Dendritic cell treated with granulocyte-macrophage colony-stimulating factor and Interleukin-4, amounts not matched to agents 40 ng/mL and 50 ng/mL, for 4 days (primary cell): Measurements from ENCODE around the gene ZNF226.
"Not testable (repeated sequence)": the region's sequence is repeated elsewhere in the genome, so short reads cannot be mapped to it uniquely, and the experiment has no call there.

Experiments
- H3K27ac Mint-ChIP-seq: one replicate; pipeline ENCODE4 v1.8.0; 2022; ENCODE audit warnings: mild to moderate bottlenecking, mixed read lengths
- H3K27me3 Mint-ChIP-seq: one replicate; pipeline ENCODE4 v1.8.0; 2022; ENCODE audit warnings: mild to moderate bottlenecking, mixed read lengths
- H3K36me3 Mint-ChIP-seq: one replicate; pipeline ENCODE4 v1.8.0; 2022; ENCODE audit warnings: low read depth, mixed read lengths
- H3K4me1 Mint-ChIP-seq: one replicate; pipeline ENCODE4 v1.8.0; 2022; ENCODE audit warnings: low read depth, mixed read lengths
- H3K4me3 Mint-ChIP-seq: one replicate; pipeline ENCODE4 v1.8.0; 2022; ENCODE audit warnings: mild to moderate bottlenecking, moderate library complexity, mixed read lengths
- H3K9me3 Mint-ChIP-seq: one replicate; pipeline ENCODE4 v1.8.0; 2022; ENCODE audit warnings: mixed read lengths
- intact Hi-C: fragments of 100-400 bp; cut with micrococcal nuclease; formaldehyde crosslinking; loops from one replicate; pipeline ENCODE4 v1.15.0; 2022

The ZNF226 gene

DNA sequence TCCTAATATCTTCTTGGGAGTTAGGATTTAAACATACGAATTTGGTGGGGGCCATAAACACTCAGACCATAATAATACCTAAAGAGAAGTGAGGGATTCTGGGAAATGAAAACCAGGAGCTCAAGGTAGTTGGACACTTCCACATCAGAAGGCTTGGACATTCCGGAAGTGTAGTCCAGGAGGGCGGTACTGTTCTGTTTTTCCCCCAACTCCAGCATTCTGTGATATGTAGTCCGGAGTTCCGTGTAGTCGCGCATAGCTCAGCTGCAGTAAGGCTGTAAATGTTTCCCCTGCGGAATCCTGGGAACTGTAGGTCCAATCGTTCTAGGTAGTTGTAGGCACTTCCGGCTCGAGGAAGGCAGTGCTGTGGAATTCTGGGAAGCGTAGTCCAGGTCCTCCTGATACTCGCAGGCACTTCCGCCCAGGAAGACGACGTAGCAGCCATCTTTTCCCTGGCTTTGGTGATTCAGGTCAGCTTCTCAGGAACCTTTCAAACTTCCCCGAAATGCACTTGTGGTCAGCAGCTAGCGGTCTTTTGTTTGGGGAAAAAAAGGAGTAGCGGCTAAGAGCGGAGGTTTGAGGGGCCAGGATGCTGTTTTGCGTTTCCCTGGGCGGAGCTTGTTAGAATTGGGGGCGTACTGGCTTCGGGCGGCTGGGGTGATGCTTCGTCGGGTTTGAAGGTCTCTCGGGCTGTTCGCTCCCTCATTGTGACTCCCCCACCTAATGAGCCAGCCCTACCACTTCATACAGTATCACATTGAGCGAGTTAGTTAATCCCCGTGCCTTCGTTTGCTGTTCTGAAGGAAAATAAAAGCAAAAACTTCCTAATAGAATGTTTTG is at the start of gene ZNF226:
ZNF226 (plus strand) TSS at position 428 of the 840 bp plus-strand sequence. CDS start 4,981 bp downstream, outside the sequence.
- peak within 1 kb of the TSS; percentile 98 for H3K27ac Mint-ChIP-seq
- H3K4me3 Mint-ChIP-seq: peak within 1 kb of the TSS; percentile 94
- intact Hi-C loops: loop anchor here (1.0 to 10.0 kb wide), 5 partner anchors 24 to 140 kb away; partner anchors contain the start of genes ZNF224, ZNF225, ZNF234 and ZNF235
- no peaks in the 10 kb centered on the region for H3K27me3 Mint-ChIP-seq
- peaks cover 56% of the 10 kb centered on the region for H3K36me3 Mint-ChIP-seq
- H3K4me1 Mint-ChIP-seq: peaks cover 13% of the 10 kb centered on the region
- peaks cover 59% of the 10 kb centered on the region for H3K9me3 Mint-ChIP-seq

GRCh38 chr19:44121162-44121561 is 43.7 kb upstream of the ZNF226 start:
- not testable (repeated sequence) for H3K4me1 Mint-ChIP-seq

DNA sequence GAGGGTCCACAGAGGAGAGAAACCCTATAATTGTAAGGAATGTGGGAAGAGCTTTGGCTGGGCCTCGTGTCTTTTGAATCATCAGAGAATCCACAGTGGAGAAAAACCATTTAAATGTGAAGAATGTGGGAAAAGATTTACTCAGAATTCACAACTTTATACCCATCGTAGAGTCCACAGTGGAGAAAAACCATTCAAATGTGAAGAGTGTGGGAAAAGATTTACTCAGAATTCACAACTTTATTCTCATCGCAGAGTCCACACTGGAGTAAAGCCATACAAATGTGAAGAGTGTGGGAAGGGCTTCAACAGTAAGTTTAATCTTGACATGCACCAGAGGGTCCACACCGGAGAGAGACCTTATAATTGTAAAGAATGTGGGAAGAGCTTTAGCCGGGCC is 32.9 kb upstream of the ZNF226 start:
- Mint-ChIP-seq H3K4me1 (no peaks in the 10 kb centered on the region), H3K36me3 (no peaks in the 10 kb centered on the region), H3K27me3 (no peaks in the 10 kb centered on the region), H3K4me3 (no peak overlapping the region), H3K27ac (no peak overlapping the region), H3K9me3 (peaks cover 17% of the 10 kb centered on the region)
- intact Hi-C loops: no loop called here

More at GRCh38 chr19:44121162-44121561, 43.7 kb upstream of the ZNF226 start:
- H3K36me3 Mint-ChIP-seq, H3K27ac Mint-ChIP-seq, intact Hi-C loops, H3K4me3 Mint-ChIP-seq, H3K27me3 Mint-ChIP-seq: not testable (repeated sequence)
- H3K9me3 Mint-ChIP-seq: peaks cover 12% of the 10 kb centered on the region

DNA sequence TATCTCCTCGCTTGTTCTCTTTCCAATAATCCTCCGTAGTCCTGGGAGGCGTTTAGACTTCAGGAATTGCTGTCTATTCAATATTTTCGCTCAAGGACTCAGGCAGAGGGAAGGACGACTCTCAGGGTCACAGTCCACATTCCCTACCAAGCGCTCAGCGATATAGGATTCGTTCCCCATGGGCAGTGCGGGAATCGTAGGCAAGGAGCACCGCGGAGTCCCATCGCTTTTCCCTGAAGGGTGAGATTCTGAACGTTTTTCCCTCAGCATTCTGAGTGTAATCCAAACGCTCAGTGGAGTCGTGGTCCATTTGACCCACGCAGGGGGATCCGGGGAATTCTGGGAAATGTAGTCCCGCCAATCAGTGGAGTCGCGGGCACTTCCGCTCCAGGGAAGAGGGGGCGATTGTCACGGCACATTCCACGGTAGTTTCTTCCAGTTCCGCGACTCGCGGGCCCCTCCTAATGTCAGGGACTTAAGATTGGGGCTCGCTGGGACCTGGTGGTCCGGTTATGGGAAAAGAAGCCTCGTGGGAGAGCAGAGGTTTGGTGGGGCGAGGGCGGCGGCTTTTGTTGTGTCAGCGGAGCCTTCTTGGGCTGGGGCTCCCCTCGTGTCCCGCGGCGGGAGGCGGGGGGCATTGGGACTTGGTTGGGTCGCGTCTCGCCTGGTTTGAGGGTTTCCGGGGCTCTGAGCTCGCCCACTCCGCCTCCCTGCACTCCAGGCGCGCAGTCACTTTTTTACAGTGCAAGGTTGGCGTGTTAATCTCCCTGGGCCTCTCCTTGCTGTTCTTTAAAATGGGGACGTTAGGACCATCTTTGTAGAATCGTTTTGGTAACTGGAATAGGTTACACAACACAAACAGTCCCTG is 23.5 kb upstream of the ZNF226 start, which contains the start of gene ZNF234:
ZNF234 (plus strand) TSS at position 364 of the 868 bp plus-strand sequence. CDS start 3,079 bp downstream, outside the sequence.
- intact Hi-C loops: loop anchor here (1.0 to 2.0 kb wide), 3 partner anchors 23 to 71 kb away; partner anchors contain the start of genes ZNF225 and ZNF227

GRCh38 chr19:44142059-44142433 is 22.9 kb upstream of the ZNF226 start:
- intact Hi-C loops: no loop called here
- Mint-ChIP-seq H3K36me3 (peaks cover 46% of the 10 kb centered on the region), H3K4me1 (peaks cover 17% of the 10 kb centered on the region), H3K9me3 (peaks cover 8% of the 10 kb centered on the region), H3K27me3 (peaks cover 3% of the 10 kb centered on the region), H3K27ac (peak overlapping the region; percentile 98), H3K4me3 (peak overlapping the region; percentile 98)

More for the DNA sequence above, 23.5 kb upstream of the ZNF226 start, which contains the start of gene ZNF234:
- Mint-ChIP-seq H3K36me3 (peaks cover 40% of the 10 kb centered on the region), H3K4me3 (peak within 1 kb of the TSS; percentile 98), H3K4me1 (peaks cover 17% of the 10 kb centered on the region), H3K27ac (peak within 1 kb of the TSS; percentile 98), H3K9me3 (peaks cover 15% of the 10 kb centered on the region), H3K27me3 (peaks cover 3% of the 10 kb centered on the region)

DNA sequence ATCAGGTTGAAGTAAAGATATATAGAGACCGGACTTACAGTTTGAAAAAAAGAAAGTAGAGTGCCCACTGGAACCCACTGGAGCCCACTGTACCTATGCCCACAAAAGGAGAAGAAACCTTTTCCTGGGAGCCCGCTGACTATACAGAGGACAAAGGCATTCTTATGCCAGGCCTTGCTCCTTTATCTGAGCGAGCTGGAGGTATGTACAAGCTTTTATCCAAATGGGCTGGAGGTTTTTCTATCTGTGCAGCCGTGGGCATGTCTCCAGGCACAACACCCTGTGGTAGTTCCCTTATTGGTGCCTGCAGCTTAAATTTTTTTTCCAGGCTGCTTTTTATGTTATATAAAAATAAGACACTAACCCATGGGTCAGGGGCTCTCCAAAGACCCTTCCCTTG is 15.1 kb upstream of the ZNF226 start:
- Mint-ChIP-seq H3K27me3 (no peaks in the 10 kb centered on the region), H3K36me3 (peaks cover 99% of the 10 kb centered on the region), H3K9me3 (peaks cover 37% of the 10 kb centered on the region), H3K4me3 (no peak overlapping the region), H3K4me1 (no peaks in the 10 kb centered on the region), H3K27ac (no peak overlapping the region)
- intact Hi-C loops: no loop called here

- no peak overlapping the region for H3K4me3 Mint-ChIP-seq
- H3K4me1 Mint-ChIP-seq: no peaks in the 10 kb centered on the region
- intact Hi-C loops: no loop called here
- no peak overlapping the region for H3K27ac Mint-ChIP-seq
- peaks cover 96% of the 10 kb centered on the region for H3K36me3 Mint-ChIP-seq
- H3K9me3 Mint-ChIP-seq: peaks cover 46% of the 10 kb centered on the region
- H3K27me3 Mint-ChIP-seq: no peaks in the 10 kb centered on the region
Observed at GRCh38 chr19:44151491-44151890, 13.4 kb upstream of the ZNF226 start.

DNA sequence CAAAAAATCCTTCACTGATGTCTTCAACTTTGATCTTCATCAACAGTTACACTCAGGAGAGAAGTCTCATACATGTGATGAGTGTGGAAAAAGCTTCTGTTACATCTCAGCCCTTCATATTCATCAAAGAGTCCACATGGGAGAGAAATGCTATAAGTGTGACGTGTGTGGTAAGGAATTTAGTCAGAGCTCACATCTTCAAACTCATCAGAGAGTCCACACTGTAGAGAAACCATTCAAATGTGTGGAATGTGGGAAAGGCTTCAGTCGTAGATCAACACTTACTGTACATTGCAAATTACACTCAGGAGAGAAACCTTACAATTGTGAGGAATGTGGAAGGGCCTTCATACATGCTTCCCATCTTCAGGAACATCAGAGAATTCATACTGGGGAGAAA is 8.4 kb upstream of the ZNF226 start:
- Mint-ChIP-seq H3K9me3 (peaks cover 72% of the 10 kb centered on the region), H3K4me3 (no peak overlapping the region), H3K27ac (no peak overlapping the region), H3K4me1 (no peaks in the 10 kb centered on the region), H3K27me3 (no peaks in the 10 kb centered on the region), H3K36me3 (peaks cover 67% of the 10 kb centered on the region)
- intact Hi-C loops: no loop called here

DNA sequence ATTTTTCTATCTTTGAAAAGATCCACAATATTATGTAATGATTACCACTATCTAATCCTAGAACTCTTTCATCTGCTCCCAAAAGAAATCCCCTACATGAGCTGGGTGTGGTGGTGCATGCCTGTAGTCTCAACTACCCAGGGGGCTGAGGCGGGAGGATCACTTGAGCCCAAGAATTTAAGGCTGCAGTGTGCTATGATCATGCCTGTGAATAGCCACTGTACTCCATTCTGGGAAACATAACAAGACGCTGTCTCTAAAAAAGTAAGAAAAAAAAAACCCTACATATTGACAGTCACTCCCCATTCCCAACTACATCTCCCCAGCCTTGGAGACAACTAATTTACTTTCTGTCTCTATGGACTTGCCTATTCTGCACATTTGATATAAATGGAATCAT is 1.1 kb upstream of the ZNF226 start:
- no peak overlapping the region for H3K27ac Mint-ChIP-seq
- intact Hi-C loops: loop anchor here (1.0 to 10.0 kb wide), 3 partner anchors 22 to 141 kb away; partner anchors contain the start of genes ZNF225, ZNF234 and ZNF235
- H3K36me3 Mint-ChIP-seq: peaks cover 45% of the 10 kb centered on the region
- no peak overlapping the region for H3K4me3 Mint-ChIP-seq
- peaks cover 57% of the 10 kb centered on the region for H3K9me3 Mint-ChIP-seq
- H3K27me3 Mint-ChIP-seq: no peaks in the 10 kb centered on the region
- peaks cover 13% of the 10 kb centered on the region for H3K4me1 Mint-ChIP-seq

DNA sequence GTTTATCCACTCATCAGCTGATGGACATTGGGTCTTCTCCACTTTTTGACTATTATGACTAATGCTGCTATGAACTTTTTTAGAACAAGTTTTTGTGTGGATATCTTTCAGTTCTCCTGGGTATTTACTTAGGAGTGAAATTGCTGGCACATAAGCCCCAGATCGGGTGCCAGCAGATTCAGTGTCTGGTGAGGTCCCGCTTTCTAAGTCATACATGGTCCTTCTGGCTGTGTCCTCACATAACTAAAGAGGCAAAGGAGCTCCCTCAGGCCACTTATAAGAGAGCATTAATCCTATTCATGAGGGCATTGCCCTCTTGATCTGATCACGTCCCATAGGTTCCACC is 600 bp upstream of the ZNF226 start:
- Mint-ChIP-seq H3K4me3 (peak overlapping the region; percentile 94), H3K27ac (peak overlapping the region; percentile 98), H3K36me3 (peaks cover 50% of the 10 kb centered on the region), H3K9me3 (peaks cover 60% of the 10 kb centered on the region), H3K4me1 (peaks cover 13% of the 10 kb centered on the region), H3K27me3 (no peaks in the 10 kb centered on the region)
- intact Hi-C loops: loop anchor here (1.0 to 10.0 kb wide), 3 partner anchors 23 to 141 kb away; partner anchors contain the start of genes ZNF225, ZNF234 and ZNF235

DNA sequence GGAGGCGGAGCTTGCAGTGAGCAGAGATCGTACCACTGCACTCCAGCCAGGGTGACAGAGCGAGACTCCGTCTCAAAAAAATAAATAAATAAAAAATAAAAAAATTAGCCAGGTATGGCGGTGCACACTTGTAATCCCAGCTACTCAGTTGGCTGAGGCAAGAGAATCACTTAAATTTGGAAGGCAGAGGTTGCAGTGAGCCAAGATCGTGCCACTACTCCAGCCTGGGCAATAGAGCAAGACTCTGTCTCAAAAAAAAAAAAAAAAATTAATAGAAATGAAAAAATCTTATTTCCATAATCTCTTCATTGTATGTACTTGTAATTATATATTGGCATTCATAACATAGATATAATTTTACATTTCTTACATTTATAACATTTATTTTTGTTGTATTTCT is 5.8 kb downstream of the ZNF226 start:
- H3K4me3 Mint-ChIP-seq, H3K27ac Mint-ChIP-seq, intact Hi-C loops, H3K27me3 Mint-ChIP-seq: not testable (repeated sequence)
- Mint-ChIP-seq H3K4me1 (peaks cover 10% of the 10 kb centered on the region), H3K36me3 (peaks cover 97% of the 10 kb centered on the region), H3K9me3 (peaks cover 73% of the 10 kb centered on the region)

DNA sequence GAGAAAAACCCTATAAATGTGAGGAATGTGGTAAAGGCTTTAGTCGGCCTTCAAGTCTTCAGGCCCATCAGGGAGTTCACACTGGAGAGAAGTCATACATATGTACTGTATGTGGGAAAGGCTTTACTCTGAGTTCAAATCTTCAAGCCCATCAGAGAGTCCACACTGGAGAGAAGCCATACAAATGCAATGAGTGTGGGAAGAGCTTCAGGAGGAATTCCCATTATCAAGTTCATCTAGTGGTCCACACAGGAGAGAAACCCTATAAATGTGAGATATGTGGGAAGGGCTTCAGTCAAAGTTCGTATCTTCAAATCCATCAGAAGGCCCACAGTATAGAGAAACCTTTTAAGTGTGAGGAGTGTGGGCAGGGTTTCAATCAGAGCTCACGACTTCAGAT is 11.7 kb downstream of the ZNF226 start:
- peaks cover 61% of the 10 kb centered on the region for H3K36me3 Mint-ChIP-seq
- no peak overlapping the region for H3K27ac Mint-ChIP-seq
- H3K9me3 Mint-ChIP-seq: peaks cover 99% of the 10 kb centered on the region
- H3K4me3 Mint-ChIP-seq: no peak overlapping the region
- intact Hi-C loops: no loop called here
- H3K27me3 Mint-ChIP-seq: no peaks in the 10 kb centered on the region
- H3K4me1 Mint-ChIP-seq: no peaks in the 10 kb centered on the region

- Mint-ChIP-seq H3K9me3 (peaks cover 86% of the 10 kb centered on the region), H3K36me3 (peaks cover 17% of the 10 kb centered on the region), H3K27ac (no peak overlapping the region), H3K4me3 (no peak overlapping the region), H3K27me3 (no peaks in the 10 kb centered on the region), H3K4me1 (no peaks in the 10 kb centered on the region)
- intact Hi-C loops: no loop called here
Observed at GRCh38 chr19:44180968-44181367, 16.1 kb downstream of the ZNF226 start.

- peaks cover 80% of the 10 kb centered on the region for H3K9me3 Mint-ChIP-seq
- intact Hi-C loops: no loop called here
- peaks cover 5% of the 10 kb centered on the region for H3K36me3 Mint-ChIP-seq
- no peaks in the 10 kb centered on the region for H3K4me1 Mint-ChIP-seq
- H3K4me3 Mint-ChIP-seq: no peak overlapping the region
- no peak overlapping the region for H3K27ac Mint-ChIP-seq
- no peaks in the 10 kb centered on the region for H3K27me3 Mint-ChIP-seq
Observed at GRCh38 chr19:44182145-44182544, 17.2 kb downstream of the ZNF226 start.
